Body of pancreas (tissue), 4 donors: Measurements from ENCODE around the gene RANBP1.

Source experiments
- CTCF ChIP-seq, 7 experiments: fragments of 450-650 bp in 4 of 7; fragments of 200-600 bp in 3 of 7; sonication (generic) in 3 of 7; IDR thresholded peaks; one replicate each; pipeline ENCODE4 v1.5.1; 2016 to 2019; ENCODE audit warnings: antibody characterized with exemption in 7 of 7
- POLR2A ChIP-seq, 3 donors: fragments of 450-650 bp; IDR thresholded peaks; one replicate each; pipeline ENCODE4 v1.6.1; 2016; ENCODE audit warnings: antibody characterized with exemption in 3 of 3, mild to moderate bottlenecking in 2 of 3

- TF ChIP-seq CTCF (IDR thresholded peaks at IDR 0.05) = no peak
- no peak for TF ChIP-seq POLR2A (IDR thresholded peaks at IDR 0.05)
These were observed 2.6 kb downstream of the RANBP1 start for GRCh38 chr22:20118300-20119020.
